ENCODE data around the gene DAPK2.

- TF ChIP-seq RAD21 (IDR thresholded peaks at IDR 0.05; ENCODE audit: low read length) (no peak), GABPA (IDR thresholded peaks at IDR 0.05; ENCODE audit: low read depth) (no peak), CTCF (IDR thresholded peaks at IDR 0.05) (no peak), PBX3 (IDR thresholded peaks at IDR 0.05) (no peak), NFIC (IDR thresholded peaks at IDR 0.05; ENCODE audit: borderline replicate concordance) (no peak), RXRA (IDR thresholded peaks at IDR 0.05; ENCODE audit: borderline replicate concordance, low read depth) (no peak), MXI1 (IDR thresholded peaks at IDR 0.05; ENCODE audit: low read depth, low read length) (no peak), MAX (IDR thresholded peaks at IDR 0.05; ENCODE audit: low read depth) (no peak), FOXJ3 (CRISPR knock-in tag; IDR thresholded peaks at IDR 0.05) (no peak), YY1 (IDR thresholded peaks at IDR 0.05; ENCODE audit: low read depth) (no peak), EP300 (IDR thresholded peaks at IDR 0.05; ENCODE audit: borderline replicate concordance in 1 of 2, low read depth in 1 of 2, low read length in 1 of 2) (no peak), POLR2AphosphoS5 (IDR thresholded peaks at IDR 0.05; ENCODE audit: low read depth, low read length) (no peak), SIN3A (IDR thresholded peaks at IDR 0.05; ENCODE audit: borderline replicate concordance, low read depth, low read length) (no peak), TCF12 (IDR thresholded peaks at IDR 0.05) (no peak)
These were observed 47.1 kb downstream of the DAPK2 start for GRCh38 chr15:63999177-63999576.

All from SK-N-SH (cell line).